ENCODE measurements around the gene UNKL.

UNKL gene

DNA sequence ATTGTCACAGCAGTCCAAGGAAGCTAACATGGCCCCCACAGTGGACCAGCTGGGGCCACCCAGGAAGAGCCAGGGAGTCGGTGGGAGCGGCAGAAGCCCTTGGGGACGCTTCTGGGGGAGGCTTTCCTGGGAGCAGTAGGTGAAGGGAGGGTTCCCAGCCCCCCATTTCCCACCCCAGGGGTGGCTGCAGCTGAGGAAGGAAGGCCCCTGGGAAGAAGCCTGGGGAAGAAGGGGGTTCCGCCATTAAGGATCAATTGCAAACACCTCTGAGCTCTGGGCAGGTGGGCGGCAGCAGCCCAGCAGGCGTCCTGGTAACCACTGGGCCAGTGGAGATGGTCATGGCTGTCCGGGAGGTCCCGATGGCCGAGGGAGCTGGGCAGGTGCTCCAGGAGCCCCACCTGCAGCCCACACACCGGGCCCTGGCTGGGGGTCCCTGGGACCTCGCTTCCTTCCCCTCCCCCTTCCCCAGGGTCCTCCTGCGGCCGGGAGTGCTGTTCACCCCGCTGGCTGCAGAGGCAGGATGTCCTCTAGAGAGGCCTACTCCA, 15.8 kb upstream of the UNKL start:
- no peak overlapping the region for H2AFZ ChIP-seq (ENCODE audit: low read length, unreplicated experiment)
- no peaks in the 10 kb centered on the region for H3K36me3 ChIP-seq (ENCODE audit: insufficient read depth, low read length)
- H3K4me1 ChIP-seq (ENCODE audit: control insufficient read depth, insufficient read depth, low read length, unreplicated experiment), result no peaks in the 10 kb centered on the region
- no peaks in the 10 kb centered on the region for H3K27me3 ChIP-seq (ENCODE audit: insufficient read depth, low read length)
- H3K27ac ChIP-seq (ENCODE audit: low read depth, low read length), result no peak overlapping the region
- no peaks in the 10 kb centered on the region for H3K79me2 ChIP-seq (ENCODE audit: control insufficient read depth, insufficient read depth, low read length, unreplicated experiment)
- H3K4me3 ChIP-seq (ENCODE audit: low read depth, low read length), result no peak overlapping the region

DNA sequence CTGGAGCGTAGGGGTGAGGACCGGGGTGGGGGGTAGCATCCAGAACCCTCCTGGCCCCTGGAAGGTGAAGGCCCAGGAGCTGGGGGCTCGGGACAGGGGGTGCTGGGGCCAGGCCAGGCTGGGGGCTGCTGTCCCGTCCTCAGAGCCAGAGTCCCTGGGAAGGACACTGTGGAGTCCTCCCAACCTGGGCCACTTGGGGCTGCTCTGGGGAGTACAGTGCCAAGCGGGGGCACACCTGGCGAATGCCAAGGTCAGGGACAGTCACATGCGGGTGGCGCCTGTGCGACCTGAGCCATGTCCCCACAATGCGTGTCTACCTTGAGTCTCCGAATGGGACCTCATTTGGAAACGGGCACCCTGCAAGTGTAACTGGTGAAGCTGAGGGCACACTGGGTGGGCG, 15.1 kb upstream of the UNKL start:
- Histone ChIP-seq H2AFZ (ENCODE audit: low read length, unreplicated experiment) (no peak overlapping the region), H3K4me1 (ENCODE audit: control insufficient read depth, insufficient read depth, low read length, unreplicated experiment) (no peaks in the 10 kb centered on the region), H3K4me3 (ENCODE audit: low read depth, low read length) (no peak overlapping the region), H3K79me2 (ENCODE audit: control insufficient read depth, insufficient read depth, low read length, unreplicated experiment) (no peaks in the 10 kb centered on the region), H3K27ac (ENCODE audit: low read depth, low read length) (no peak overlapping the region), H3K27me3 (ENCODE audit: insufficient read depth, low read length) (no peaks in the 10 kb centered on the region), H3K36me3 (ENCODE audit: insufficient read depth, low read length) (no peaks in the 10 kb centered on the region)

GRCh38 chr16:1429012-1429411, 14.5 kb upstream of the UNKL start:
- Histone ChIP-seq H3K27me3 (ENCODE audit: insufficient read depth, low read length) (no peaks in the 10 kb centered on the region), H3K4me1 (ENCODE audit: control insufficient read depth, insufficient read depth, low read length, unreplicated experiment) (no peaks in the 10 kb centered on the region), H3K36me3 (ENCODE audit: insufficient read depth, low read length) (no peaks in the 10 kb centered on the region), H3K79me2 (ENCODE audit: control insufficient read depth, insufficient read depth, low read length, unreplicated experiment) (no peaks in the 10 kb centered on the region), H2AFZ (ENCODE audit: low read length, unreplicated experiment) (no peak overlapping the region), H3K4me3 (ENCODE audit: low read depth, low read length) (no peak overlapping the region), H3K27ac (ENCODE audit: low read depth, low read length) (no peak overlapping the region)

DNA sequence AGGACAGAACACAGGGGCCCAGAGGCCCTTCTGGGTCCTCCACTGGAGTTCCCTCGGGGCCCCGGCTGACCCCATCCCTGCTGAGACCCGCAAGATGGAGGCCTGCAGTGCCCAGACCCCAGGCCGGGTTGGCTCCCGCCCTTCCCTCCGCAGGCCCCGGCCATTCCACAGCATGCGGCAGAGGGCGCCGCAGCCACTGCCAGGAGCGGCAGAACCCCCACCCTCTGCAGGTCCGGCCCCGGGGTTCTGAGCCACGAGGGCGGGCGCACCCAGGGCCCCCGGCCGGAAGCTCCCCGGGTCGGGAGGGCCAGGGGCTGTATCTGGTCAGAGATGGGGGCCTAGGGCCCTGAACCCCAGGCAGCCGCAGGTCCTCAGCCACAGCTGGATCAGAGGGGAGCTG, 14.0 kb upstream of the UNKL start:
- Histone ChIP-seq H3K27ac (ENCODE audit: low read depth, low read length) (no peak overlapping the region), H3K4me1 (ENCODE audit: control insufficient read depth, insufficient read depth, low read length, unreplicated experiment) (no peaks in the 10 kb centered on the region), H2AFZ (ENCODE audit: low read length, unreplicated experiment) (no peak overlapping the region), H3K79me2 (ENCODE audit: control insufficient read depth, insufficient read depth, low read length, unreplicated experiment) (no peaks in the 10 kb centered on the region), H3K27me3 (ENCODE audit: insufficient read depth, low read length) (no peaks in the 10 kb centered on the region), H3K36me3 (ENCODE audit: insufficient read depth, low read length) (no peaks in the 10 kb centered on the region), H3K4me3 (ENCODE audit: low read depth, low read length) (no peak overlapping the region)

DNA sequence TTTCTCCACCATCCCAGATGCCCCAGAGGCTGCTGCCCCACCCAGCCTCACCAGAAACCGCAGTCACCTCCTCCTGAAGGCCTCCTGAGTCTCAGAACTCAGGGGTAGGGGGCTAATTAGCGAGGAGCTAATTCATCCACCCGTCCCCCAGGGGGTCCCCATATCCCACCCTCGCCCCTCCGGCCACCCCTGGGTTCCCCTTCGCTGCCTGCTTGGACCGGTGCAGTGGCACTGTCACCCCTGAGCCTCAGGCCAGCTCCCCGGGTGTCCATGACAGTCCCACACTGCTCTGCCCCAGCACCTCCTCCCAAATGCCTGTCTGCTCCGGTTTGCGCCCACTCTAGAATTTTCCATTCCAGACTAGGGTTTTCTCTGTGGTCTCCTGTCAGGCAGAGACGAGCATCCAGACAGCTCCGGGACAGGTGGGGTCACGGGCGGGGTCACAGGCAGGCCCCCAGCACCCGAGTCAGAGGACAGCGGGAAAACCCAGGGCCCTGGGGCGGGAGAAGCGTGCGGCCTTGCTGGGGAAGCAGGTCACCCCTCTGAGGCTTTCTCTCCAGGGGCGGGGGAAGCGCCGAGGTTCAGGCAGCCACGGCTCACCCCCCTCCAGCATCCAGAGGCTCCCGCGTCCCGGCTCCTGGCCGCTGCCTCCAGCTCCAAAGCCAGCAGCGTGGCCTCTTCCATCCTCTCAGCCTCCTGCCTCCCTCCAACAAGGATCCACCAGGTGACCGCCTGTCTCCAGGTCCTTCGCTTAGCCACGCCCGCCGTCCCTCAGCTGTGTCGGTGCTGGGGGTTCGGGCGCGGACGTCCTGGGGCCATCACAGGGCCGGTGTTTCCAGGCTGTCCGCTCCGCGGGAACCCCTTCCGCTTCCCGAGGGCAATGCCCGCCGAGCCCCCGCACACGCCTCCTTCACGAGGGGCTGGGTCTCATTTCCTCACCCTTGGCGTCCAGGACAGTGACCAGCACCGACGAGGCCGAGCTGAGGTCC, 13.3 kb upstream of the UNKL start:
- Histone ChIP-seq H2AFZ (ENCODE audit: low read length, unreplicated experiment) (no peak overlapping the region), H3K27me3 (ENCODE audit: insufficient read depth, low read length) (no peaks in the 10 kb centered on the region), H3K4me1 (ENCODE audit: control insufficient read depth, insufficient read depth, low read length, unreplicated experiment) (no peaks in the 10 kb centered on the region), H3K79me2 (ENCODE audit: control insufficient read depth, insufficient read depth, low read length, unreplicated experiment) (no peaks in the 10 kb centered on the region), H3K36me3 (ENCODE audit: insufficient read depth, low read length) (no peaks in the 10 kb centered on the region), H3K4me3 (ENCODE audit: low read depth, low read length) (no peak overlapping the region), H3K27ac (ENCODE audit: low read depth, low read length) (no peak overlapping the region)

- H3K4me1 ChIP-seq (ENCODE audit: control insufficient read depth, insufficient read depth, low read length, unreplicated experiment), result no peaks in the 10 kb centered on the region
- no peak overlapping the region for H3K4me3 ChIP-seq (ENCODE audit: low read depth, low read length)
- H3K36me3 ChIP-seq (ENCODE audit: insufficient read depth, low read length), result no peaks in the 10 kb centered on the region
- H3K27ac ChIP-seq (ENCODE audit: low read depth, low read length), result no peak overlapping the region
- no peaks in the 10 kb centered on the region for H3K79me2 ChIP-seq (ENCODE audit: control insufficient read depth, insufficient read depth, low read length, unreplicated experiment)
- H2AFZ ChIP-seq (ENCODE audit: low read length, unreplicated experiment), result no peak overlapping the region
- H3K27me3 ChIP-seq (ENCODE audit: insufficient read depth, low read length), result no peaks in the 10 kb centered on the region
Observed at GRCh38 chr16:1426734-1427471, 12.4 kb upstream of the UNKL start.

DNA sequence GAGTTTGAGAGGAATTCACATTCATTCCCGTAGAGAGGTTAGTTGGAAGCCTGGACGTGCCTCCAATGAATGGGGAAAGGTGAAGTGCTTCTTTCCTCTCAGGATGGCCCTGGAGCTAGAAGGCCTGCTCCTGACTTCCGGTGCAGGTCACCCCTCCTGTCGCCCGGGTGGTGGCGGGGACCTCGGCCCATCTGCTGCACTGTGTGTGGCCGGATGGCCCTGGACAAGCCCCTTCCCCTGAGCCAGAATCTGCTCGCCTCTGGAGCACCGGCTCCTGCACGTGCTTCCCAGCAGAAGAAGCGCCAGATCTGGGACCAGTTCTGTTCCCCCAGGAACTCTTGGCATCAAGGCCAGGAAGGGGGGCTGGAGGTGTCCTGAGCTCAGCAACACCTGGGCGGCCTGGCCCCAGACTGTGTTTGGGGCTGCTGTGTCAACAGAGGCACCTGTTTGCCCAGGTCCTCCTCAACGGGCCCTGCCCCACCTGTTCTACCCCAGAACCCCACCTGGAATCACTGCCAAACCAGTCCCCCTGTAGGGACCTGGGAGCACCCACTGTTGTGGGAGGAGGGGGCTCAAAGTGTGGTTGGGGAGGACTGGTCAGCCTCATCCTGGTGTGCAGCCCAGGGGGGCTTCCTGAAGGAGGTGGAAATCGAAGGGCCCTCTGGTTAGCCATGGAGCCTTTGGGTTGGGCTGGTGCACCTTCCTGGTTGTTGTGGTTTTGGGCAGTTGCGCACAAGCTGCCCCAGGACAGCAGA, 11.3 kb upstream of the UNKL start:
- Histone ChIP-seq H3K27ac (ENCODE audit: low read depth, low read length) (no peak overlapping the region), H3K4me1 (ENCODE audit: control insufficient read depth, insufficient read depth, low read length, unreplicated experiment) (no peaks in the 10 kb centered on the region), H3K36me3 (ENCODE audit: insufficient read depth, low read length) (no peaks in the 10 kb centered on the region), H3K79me2 (ENCODE audit: control insufficient read depth, insufficient read depth, low read length, unreplicated experiment) (no peaks in the 10 kb centered on the region), H3K27me3 (ENCODE audit: insufficient read depth, low read length) (no peaks in the 10 kb centered on the region), H3K4me3 (ENCODE audit: low read depth, low read length) (no peak overlapping the region), H2AFZ (ENCODE audit: low read length, unreplicated experiment) (no peak overlapping the region)

DNA sequence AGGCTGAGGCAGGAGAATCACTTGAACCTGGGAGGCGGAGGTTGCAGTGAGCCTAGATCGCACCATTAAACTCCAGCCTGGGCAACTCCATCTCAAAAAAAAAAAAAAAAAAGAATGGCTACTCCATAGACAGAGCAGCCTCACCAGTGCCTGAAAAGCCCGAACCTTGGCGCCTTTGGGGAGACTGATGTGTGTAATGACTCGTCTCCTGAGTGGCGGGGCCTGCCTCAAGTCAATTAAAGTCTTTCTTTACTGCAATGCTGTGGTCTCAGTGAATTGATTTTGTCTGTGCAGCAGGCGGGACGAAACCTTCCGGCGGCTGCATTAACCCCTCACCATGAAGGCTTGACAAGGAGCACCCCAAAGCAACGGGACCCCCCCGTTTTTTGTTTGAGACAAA, 9.5 kb upstream of the UNKL start:
- Histone ChIP-seq H3K79me2 (ENCODE audit: control insufficient read depth, insufficient read depth, low read length, unreplicated experiment) (peaks cover 13% of the 10 kb centered on the region), H3K27me3 (ENCODE audit: insufficient read depth, low read length) (no peaks in the 10 kb centered on the region), H3K27ac (ENCODE audit: low read depth, low read length) (no peak overlapping the region), H3K4me3 (ENCODE audit: low read depth, low read length) (no peak overlapping the region), H2AFZ (ENCODE audit: low read length, unreplicated experiment) (no peak overlapping the region), H3K4me1 (ENCODE audit: control insufficient read depth, insufficient read depth, low read length, unreplicated experiment) (peaks cover 5% of the 10 kb centered on the region), H3K36me3 (ENCODE audit: insufficient read depth, low read length) (no peaks in the 10 kb centered on the region)

- no peak overlapping the region for H2AFZ ChIP-seq (ENCODE audit: low read length, unreplicated experiment)
- peaks cover 21% of the 10 kb centered on the region for H3K79me2 ChIP-seq (ENCODE audit: control insufficient read depth, insufficient read depth, low read length, unreplicated experiment)
- H3K27ac ChIP-seq (ENCODE audit: low read depth, low read length), result no peak overlapping the region
Observed at GRCh38 chr16:1422076-1422475, 7.6 kb upstream of the UNKL start.

DNA sequence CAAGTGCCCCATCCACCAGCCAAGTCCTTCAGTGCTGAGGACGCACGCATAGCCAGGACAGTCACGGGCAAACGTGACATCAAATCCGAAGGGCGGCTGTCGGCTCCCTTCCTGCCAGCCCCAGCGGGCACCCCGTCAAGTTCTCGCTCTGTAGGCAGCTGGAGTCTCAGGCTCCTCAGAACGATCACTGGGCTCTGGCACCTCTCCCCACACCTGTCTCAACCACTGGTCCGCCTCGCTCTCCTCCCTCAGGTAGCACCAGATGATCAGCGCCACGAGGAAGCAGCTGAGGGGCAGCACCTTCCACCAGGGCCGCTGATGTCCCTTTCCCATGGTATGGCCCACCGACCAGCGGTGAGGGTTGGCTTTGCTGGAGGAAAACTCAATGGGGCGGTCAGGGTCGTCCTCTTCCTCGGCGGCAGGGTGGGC, 5.6 kb upstream of the UNKL start:
- Histone ChIP-seq H3K79me2 (ENCODE audit: control insufficient read depth, insufficient read depth, low read length, unreplicated experiment) (peaks cover 21% of the 10 kb centered on the region), H3K27me3 (ENCODE audit: insufficient read depth, low read length) (no peaks in the 10 kb centered on the region), H3K4me3 (ENCODE audit: low read depth, low read length) (peak overlapping the region; percentile 100), H3K27ac (ENCODE audit: low read depth, low read length) (peak overlapping the region; percentile 63; the same call in 1 of the 2 replicates), H3K36me3 (ENCODE audit: insufficient read depth, low read length) (no peaks in the 10 kb centered on the region), H2AFZ (ENCODE audit: low read length, unreplicated experiment) (peak overlapping the region; percentile 51), H3K4me1 (ENCODE audit: control insufficient read depth, insufficient read depth, low read length, unreplicated experiment) (peaks cover 13% of the 10 kb centered on the region)

More at GRCh38 chr16:1422076-1422475, 7.6 kb upstream of the UNKL start:
- no peaks in the 10 kb centered on the region for H3K36me3 ChIP-seq (ENCODE audit: insufficient read depth, low read length)
- peaks cover 8% of the 10 kb centered on the region for H3K4me1 ChIP-seq (ENCODE audit: control insufficient read depth, insufficient read depth, low read length, unreplicated experiment)
- H3K27me3 ChIP-seq (ENCODE audit: insufficient read depth, low read length), result no peaks in the 10 kb centered on the region
- no peak overlapping the region for H3K4me3 ChIP-seq (ENCODE audit: low read depth, low read length)
